Trophoblast cell (in vitro differentiated cells and primary cell): ENCODE data around the gene TMIGD2.

Experiments used
- DNase-seq, 2 donors: peaks; one replicate each; pipeline ENCODE4 v3.0.0-alpha.2; 2016
- H2AFZ ChIP-seq: 2 replicates; pipeline ENCODE4 v1.6.1; 2013; ENCODE audit warnings: low read length, moderate library complexity, mild to moderate bottlenecking; ENCODE audit not compliant: insufficient read depth, poor library complexity
- H2AK5ac ChIP-seq: 2 replicates; pipeline ENCODE4 v1.6.1; 2013; ENCODE audit warnings: mild to moderate bottlenecking, low read length
- H2BK120ac ChIP-seq: 2 replicates; pipeline ENCODE4 v1.6.1; 2013; ENCODE audit warnings: low read length, mild to moderate bottlenecking, moderate library complexity; ENCODE audit not compliant: insufficient read depth, poor library complexity
- H2BK12ac ChIP-seq: 2 replicates; pipeline ENCODE4 v1.6.1; 2013; ENCODE audit warnings: mild to moderate bottlenecking, low read length, moderate library complexity
- H2BK5ac ChIP-seq: 2 replicates; pipeline ENCODE4 v1.6.1; 2013; ENCODE audit warnings: low read length, low read depth, moderate library complexity, mild to moderate bottlenecking; ENCODE audit not compliant: poor library complexity
- H3K14ac ChIP-seq: 2 replicates; pipeline ENCODE4 v1.6.1; 2013; ENCODE audit warnings: mild to moderate bottlenecking, low read length
- H3K18ac ChIP-seq: 2 replicates; pipeline ENCODE4 v1.6.1; 2013; ENCODE audit warnings: mild to moderate bottlenecking, low read length
- H3K23ac ChIP-seq: 2 replicates; pipeline ENCODE4 v1.6.1; 2013; ENCODE audit warnings: low read length
- H3K27ac ChIP-seq: 2 replicates; pipeline ENCODE4 v1.5.1; 2013; ENCODE audit warnings: low read depth, mild to moderate bottlenecking, inconsistent platforms, low read length, moderate library complexity
- H3K27me3 ChIP-seq: 2 replicates; pipeline ENCODE4 v1.6.1; 2013; ENCODE audit warnings: inconsistent platforms, mild to moderate bottlenecking, low read length, moderate library complexity; ENCODE audit not compliant: insufficient read depth
- H3K36me3 ChIP-seq, 2 experiments: 1 replicate in 1 of 2; 2 replicates in 1 of 2; pipeline ENCODE4 v1.6.1; 2013; ENCODE audit warnings: low read length in 2 of 2, mild to moderate bottlenecking in 2 of 2, moderate library complexity in 1 of 2; ENCODE audit not compliant: insufficient read depth in 2 of 2, control insufficient read depth in 1 of 2
- H3K4ac ChIP-seq: 2 replicates; pipeline ENCODE4 v1.6.1; 2013; ENCODE audit warnings: low read depth, mild to moderate bottlenecking, low read length, moderate library complexity
- H3K4me1 ChIP-seq, 2 experiments: 1 replicate in 1 of 2; 2 replicates in 1 of 2; pipeline ENCODE4 v1.6.1; 2013; ENCODE audit warnings: low read length in 2 of 2, mild to moderate bottlenecking in 2 of 2, moderate library complexity in 1 of 2; ENCODE audit not compliant: insufficient read depth in 2 of 2, control insufficient read depth in 1 of 2
- H3K4me2 ChIP-seq: 2 replicates; pipeline ENCODE4 v1.6.1; 2013; ENCODE audit warnings: inconsistent platforms, mild to moderate bottlenecking, low read length, moderate library complexity
- H3K4me3 ChIP-seq: 2 replicates; pipeline ENCODE4 v1.5.1; 2013; ENCODE audit warnings: mild to moderate bottlenecking, low read depth, low read length, inconsistent platforms
- H3K79me1 ChIP-seq: one replicate; pipeline ENCODE4 v1.6.1; 2013; ENCODE audit warnings: low read length
- H3K79me2 ChIP-seq: 2 replicates; pipeline ENCODE4 v1.6.1; 2013; ENCODE audit warnings: low read length, mild to moderate bottlenecking; ENCODE audit not compliant: control insufficient read depth, insufficient read depth, poor library complexity
- H3K9ac ChIP-seq: 2 replicates; pipeline ENCODE4 v1.6.1; 2013; ENCODE audit warnings: mild to moderate bottlenecking, low read length
- H3K9me3 ChIP-seq: 2 replicates; pipeline ENCODE4 v1.6.1; 2013; ENCODE audit warnings: low read depth, mild to moderate bottlenecking, control low read depth, inconsistent platforms, low read length; ENCODE audit not compliant: insufficient read depth
- H4K12ac ChIP-seq: 2 replicates; pipeline ENCODE4 v1.6.1; 2013; ENCODE audit warnings: low read depth, mild to moderate bottlenecking, low read length, moderate library complexity
- H4K8ac ChIP-seq: 2 replicates; pipeline ENCODE4 v1.6.1; 2013; ENCODE audit warnings: low read depth, mild to moderate bottlenecking, low read length, moderate library complexity
- H4K91ac ChIP-seq: one replicate; pipeline ENCODE4 v1.6.1; 2013; ENCODE audit warnings: low read depth, mild to moderate bottlenecking, low read length, moderate library complexity
- WGBS: extraction: QIAGEN DNeasy Blood & Tissue Kit; methylation state at CpG from one replicate; pipeline ENCODE4 v1.1.7; 2013; ENCODE audit warnings: missing lambda C conversion rate; ENCODE audit not compliant: insufficient read length, insufficient coverage; ENCODE audit errors: extremely low coverage; 5-methylcytosine and 5-hydroxymethylcytosine counted together

Gene TMIGD2

GRCh38 chr19:4264812-4265211 is 37.4 kb downstream of the TMIGD2 start:
- no peak overlapping the region for H2BK5ac ChIP-seq
- H3K79me2 ChIP-seq, result no peaks in the 10 kb centered on the region
- no CpG with 5 or more reads among the region's 4 CpGs for WGBS
- peaks cover 20 to 24% of the 10 kb centered on the region in 2 experiments for H3K36me3 ChIP-seq
- no peak overlapping the region for H4K91ac ChIP-seq
- H2AK5ac ChIP-seq, result no peak overlapping the region
- no peaks in the 10 kb centered on the region for H3K27me3 ChIP-seq
- no peak overlapping the region for H3K27ac ChIP-seq
- H2AFZ ChIP-seq, result no peak overlapping the region
- no peak overlapping the region for H4K12ac ChIP-seq
- no peak overlapping the region for H3K23ac ChIP-seq
- DNase-seq, result no peak
- H3K4me1 ChIP-seq, result no peaks in the 10 kb centered on the region
- H3K9me3 ChIP-seq, result peaks cover 1% of the 10 kb centered on the region
- no peak overlapping the region for H3K14ac ChIP-seq
- H3K9ac ChIP-seq, result no peak overlapping the region
- H2BK120ac ChIP-seq, result no peak overlapping the region
- no peak overlapping the region for H3K18ac ChIP-seq
- H2BK12ac ChIP-seq, result no peak overlapping the region
- H4K8ac ChIP-seq, result no peak overlapping the region
- H3K4me3 ChIP-seq, result no peak overlapping the region
- no peaks in the 10 kb centered on the region for H3K79me1 ChIP-seq
- no peak overlapping the region for H3K4ac ChIP-seq
- H3K4me2 ChIP-seq, result no peak overlapping the region

GRCh38 chr19:4260613-4261191 is 41.5 kb downstream of the TMIGD2 start:
- no peak overlapping the region for H2BK120ac ChIP-seq
- WGBS, result no CpG with 5 or more reads among the region's 11 CpGs
- H2BK12ac ChIP-seq, result no peak overlapping the region

GRCh38 chr19:4258181-4258580 is 44.0 kb downstream of the TMIGD2 start:
- Histone ChIP-seq H4K12ac (no peak overlapping the region), H3K9me3 (peaks cover 5% of the 10 kb centered on the region), H3K27me3 (no peaks in the 10 kb centered on the region), H3K79me1 (no peaks in the 10 kb centered on the region), H2BK120ac (no peak overlapping the region), H2BK5ac (no peak overlapping the region), H3K9ac (no peak overlapping the region), H2AFZ (no peak overlapping the region), H3K4me1 (no peaks in the 10 kb centered on the region), H3K23ac (no peak overlapping the region), H2AK5ac (no peak overlapping the region), H3K18ac (no peak overlapping the region), H3K27ac (no peak overlapping the region), H3K14ac (no peak overlapping the region), H3K4me2 (no peak overlapping the region), H2BK12ac (no peak overlapping the region), H4K91ac (no peak overlapping the region), H3K79me2 (no peaks in the 10 kb centered on the region), H4K8ac (no peak overlapping the region), H3K4me3 (no peak overlapping the region), H3K36me3 (peaks cover 44 to 46% of the 10 kb centered on the region in 2 experiments), H3K4ac (no peak overlapping the region)
- DNase-seq, result no peak
- WGBS, result no CpG with 5 or more reads among the region's 28 CpGs

More at GRCh38 chr19:4260613-4261191, 41.5 kb downstream of the TMIGD2 start:
- DNase-seq, result no peak
- Histone ChIP-seq H3K4ac (no peak overlapping the region), H3K4me3 (no peak overlapping the region), H3K4me2 (no peak overlapping the region), H4K91ac (no peak overlapping the region), H3K79me1 (no peaks in the 10 kb centered on the region), H2AFZ (no peak overlapping the region), H3K9me3 (peaks cover 5% of the 10 kb centered on the region), H3K27me3 (no peaks in the 10 kb centered on the region), H2AK5ac (no peak overlapping the region), H4K12ac (no peak overlapping the region), H3K9ac (no peak overlapping the region), H4K8ac (no peak overlapping the region), H3K23ac (no peak overlapping the region), H3K18ac (no peak overlapping the region), H3K14ac (no peak overlapping the region), H3K4me1 (no peaks in the 10 kb centered on the region), H3K27ac (no peak overlapping the region), H2BK5ac (no peak overlapping the region), H3K36me3 (peaks cover 36 to 38% of the 10 kb centered on the region in 2 experiments), H3K79me2 (no peaks in the 10 kb centered on the region)

GRCh38 chr19:4257025-4257424 is 45.2 kb downstream of the TMIGD2 start:
- no peak overlapping the region for H3K23ac ChIP-seq
- no peaks in the 10 kb centered on the region for H3K4me1 ChIP-seq
- no peak overlapping the region for H2AFZ ChIP-seq
- H2BK5ac ChIP-seq, result no peak overlapping the region
- H3K27me3 ChIP-seq, result no peaks in the 10 kb centered on the region
- H4K12ac ChIP-seq, result no peak overlapping the region
- no peak overlapping the region for H3K4me3 ChIP-seq
- no peak overlapping the region for H2BK12ac ChIP-seq
- no peak overlapping the region for H3K9ac ChIP-seq
- H3K4me2 ChIP-seq, result no peak overlapping the region
- H3K79me1 ChIP-seq, result no peaks in the 10 kb centered on the region
- H3K79me2 ChIP-seq, result no peaks in the 10 kb centered on the region
- H2AK5ac ChIP-seq, result no peak overlapping the region
- no peak overlapping the region for H3K4ac ChIP-seq
- H2BK120ac ChIP-seq, result no peak overlapping the region
- peaks cover 46 to 47% of the 10 kb centered on the region in 2 experiments for H3K36me3 ChIP-seq
- no peak overlapping the region for H3K27ac ChIP-seq
- H4K8ac ChIP-seq, result no peak overlapping the region
- no peak overlapping the region for H3K14ac ChIP-seq
- no peak overlapping the region for H3K18ac ChIP-seq
- no CpG with 5 or more reads among the region's 6 CpGs for WGBS
- no peak for DNase-seq
- H4K91ac ChIP-seq, result no peak overlapping the region
- H3K9me3 ChIP-seq, result peaks cover 5% of the 10 kb centered on the region
